Measurements from ENCODE around the gene CIB2.

DNA sequence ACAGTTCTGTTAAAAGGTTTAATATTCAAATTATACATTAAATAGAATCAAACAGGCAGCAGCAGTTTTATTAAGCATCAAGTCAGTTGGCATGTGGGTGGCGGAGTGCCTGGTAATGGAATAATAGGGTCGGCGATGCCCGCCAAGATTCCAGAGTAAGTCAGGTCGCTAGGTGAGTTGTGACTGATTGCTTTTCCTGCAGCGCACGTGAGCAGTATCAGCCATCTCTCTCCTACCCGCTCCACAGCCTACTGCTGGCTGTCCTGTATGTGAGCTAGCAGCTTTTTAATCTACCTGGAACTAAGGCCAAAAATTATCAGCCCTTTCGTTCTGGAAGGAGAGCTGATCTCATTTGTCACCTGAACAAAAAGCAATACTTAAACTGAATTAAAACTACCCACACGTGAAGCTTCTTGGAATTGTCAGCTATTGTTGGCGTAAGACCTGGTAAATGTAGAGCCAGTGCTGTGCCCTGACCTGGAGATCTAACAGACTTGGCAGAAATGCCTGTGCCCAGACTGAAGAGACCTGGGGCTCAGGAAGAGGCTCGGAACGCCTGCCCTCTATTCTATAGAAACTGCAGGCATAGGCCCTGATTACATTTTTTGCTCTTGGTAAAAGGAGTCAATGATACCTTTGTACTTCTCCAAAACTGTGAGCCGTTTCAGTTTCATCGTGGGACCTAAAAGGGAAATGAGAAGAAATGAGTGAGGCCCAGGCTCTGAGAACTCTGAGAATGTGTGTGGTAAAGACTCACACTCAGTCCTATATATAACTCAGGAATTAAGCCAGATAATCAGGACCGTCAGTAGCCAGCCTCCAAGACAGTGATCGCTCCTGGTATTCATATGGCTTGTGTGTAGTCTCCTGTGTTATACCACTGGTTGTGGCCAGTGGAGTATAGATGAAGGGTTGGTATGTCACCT is 39.9 kb upstream of the CIB2 start:
- TF ChIP-seq POLR2A (IDR thresholded peaks at IDR 0.05), result no peak
- TF ChIP-seq, protein P1, sequence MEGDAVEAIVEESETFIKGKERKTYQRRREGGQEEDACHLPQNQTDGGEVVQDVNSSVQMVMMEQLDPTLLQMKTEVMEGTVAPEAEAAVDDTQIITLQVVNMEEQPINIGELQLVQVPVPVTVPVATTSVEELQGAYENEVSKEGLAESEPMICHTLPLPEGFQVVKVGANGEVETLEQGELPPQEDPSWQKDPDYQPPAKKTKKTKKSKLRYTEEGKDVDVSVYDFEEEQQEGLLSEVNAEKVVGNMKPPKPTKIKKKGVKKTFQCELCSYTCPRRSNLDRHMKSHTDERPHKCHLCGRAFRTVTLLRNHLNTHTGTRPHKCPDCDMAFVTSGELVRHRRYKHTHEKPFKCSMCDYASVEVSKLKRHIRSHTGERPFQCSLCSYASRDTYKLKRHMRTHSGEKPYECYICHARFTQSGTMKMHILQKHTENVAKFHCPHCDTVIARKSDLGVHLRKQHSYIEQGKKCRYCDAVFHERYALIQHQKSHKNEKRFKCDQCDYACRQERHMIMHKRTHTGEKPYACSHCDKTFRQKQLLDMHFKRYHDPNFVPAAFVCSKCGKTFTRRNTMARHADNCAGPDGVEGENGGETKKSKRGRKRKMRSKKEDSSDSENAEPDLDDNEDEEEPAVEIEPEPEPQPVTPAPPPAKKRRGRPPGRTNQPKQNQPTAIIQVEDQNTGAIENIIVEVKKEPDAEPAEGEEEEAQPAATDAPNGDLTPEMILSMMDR (IDR thresholded peaks at IDR 0.05), result no peak
